MCF 10A (cell line): ENCODE data around the gene ITK. TPM values are rescaled to one million over a fixed set of nuclear protein-coding genes. Genes with fewer than 3 reads are reported as not detected.

Experiments
- BruUV-seq: library from RNA; stranded (reverse); fragments of 400-500 nt; replicated peaks from 2 replicates; lab custom pipeline; 2021; lab: Mats Ljungman, UMichigan
- CTCF ChIA-PET: fragments of 300-600 bp; sonication (Branson Sonifier 250); formaldehyde crosslinking; extraction: SDS; loops from one replicate; lab custom pipeline; 2021; ENCODE audit warnings: antibody characterized with exemption, inconsistent platforms; lab: Yijun Ruan, JAX
- POLR2A ChIA-PET: fragments of 300-600, 350-650 bp; sonication (Branson Sonifier 250); formaldehyde crosslinking; extraction: SDS; loops from one replicate; lab custom pipeline; 2020; ENCODE audit warnings: antibody characterized with exemption, inconsistent platforms; lab: Yijun Ruan, JAX
- DNase-seq: peaks from one replicate; pipeline ENCODE4 v3.0.0-alpha.2; 2018; ENCODE audit not compliant: unreplicated experiment
- H3K27ac Mint-ChIP-seq: one replicate; pipeline ENCODE4 v1.8.0; 2022; ENCODE audit warnings: mild to moderate bottlenecking, low read depth, mixed read lengths; ENCODE audit not compliant: unreplicated experiment
- H3K27me3 Mint-ChIP-seq: one replicate; pipeline ENCODE4 v1.8.0; 2022; ENCODE audit warnings: mixed read lengths; ENCODE audit not compliant: insufficient read depth, unreplicated experiment
- H3K36me3 Mint-ChIP-seq: one replicate; pipeline ENCODE4 v1.8.0; 2022; ENCODE audit warnings: mild to moderate bottlenecking, moderate library complexity, mixed read lengths; ENCODE audit not compliant: insufficient read depth, unreplicated experiment
- H3K4me1 Mint-ChIP-seq: one replicate; pipeline ENCODE4 v1.8.0; 2022; ENCODE audit warnings: mixed read lengths; ENCODE audit not compliant: insufficient read depth, unreplicated experiment
- H3K4me3 Mint-ChIP-seq: one replicate; pipeline ENCODE4 v1.8.0; 2022; ENCODE audit warnings: mild to moderate bottlenecking, moderate library complexity, mixed read lengths; ENCODE audit not compliant: unreplicated experiment
- H3K9me3 Mint-ChIP-seq: one replicate; pipeline ENCODE4 v1.8.0; 2022; ENCODE audit warnings: mixed read lengths; ENCODE audit not compliant: unreplicated experiment
- CTCF ChIP-seq: fragments of 200-600 bp; IDR thresholded peaks from one replicate; pipeline ENCODE4 v1.8.0; 2022; ENCODE audit warnings: antibody characterized with exemption, mild to moderate bottlenecking; ENCODE audit not compliant: unreplicated experiment
- intact Hi-C: fragments of 100-400 bp; cut with micrococcal nuclease; formaldehyde crosslinking; loops from 2 replicates; pipeline ENCODE4 v1.14.1; 2022
- total RNA-seq: library from RNA; stranded (reverse); gene quantifications from 2 replicates; pipeline ENCODE4 v1.2.3, GENCODE V29; 2022

The ITK gene
- total RNA-seq, 1 experiment from 2014 or later: not detected

DNA sequence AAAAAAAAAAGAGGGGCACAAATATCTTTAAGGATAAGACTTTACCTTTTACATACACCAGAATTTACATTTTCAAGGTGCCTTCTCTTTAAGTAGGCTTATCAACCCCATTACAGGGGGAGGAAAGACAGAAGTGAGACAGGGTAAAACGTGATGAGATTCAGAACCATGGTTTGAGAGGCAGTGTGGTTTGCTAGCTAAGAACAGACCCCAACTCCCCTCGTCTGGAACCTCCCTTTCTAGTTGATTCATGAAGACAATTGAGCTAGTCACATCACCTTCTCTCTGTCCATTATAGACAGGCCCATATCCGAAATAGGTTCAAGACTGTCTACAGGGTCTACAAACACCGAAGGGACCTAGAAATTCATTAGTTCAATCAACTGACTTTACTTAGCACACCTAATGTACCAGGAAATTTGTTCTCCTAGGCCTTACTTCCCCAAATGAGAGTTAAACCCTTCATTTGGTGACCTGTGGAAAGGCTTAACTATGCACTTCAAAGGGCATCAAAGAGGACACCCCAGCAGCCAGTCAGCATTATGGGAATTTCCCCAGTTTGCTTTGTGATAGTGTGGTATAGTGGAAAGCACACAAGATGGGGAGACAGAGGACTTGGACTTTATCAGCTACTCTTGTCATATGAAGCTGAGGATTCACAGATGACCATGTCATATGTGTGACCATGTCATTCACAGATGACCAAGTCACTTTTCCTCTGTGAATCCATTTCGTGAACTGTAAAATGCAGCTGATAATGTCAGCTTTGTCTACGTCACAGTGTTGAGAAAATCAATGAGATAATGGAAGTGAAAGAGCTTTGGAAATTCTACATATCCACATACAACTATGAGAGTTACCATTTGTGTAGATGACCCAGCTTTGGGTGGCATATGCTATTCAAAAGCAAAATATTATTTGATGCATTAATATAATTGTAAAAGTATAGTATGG lies 45.1 kb downstream of the ITK start:
- ChIA-PET CTCF (interaction anchor here (0.5 to 1.8 kb wide), 6 partner anchors 9 to 109 kb away, joined by 3 to 9 read pairs (median 4); no protein-coding TSS in a partner anchor), POLR2A (interaction anchor here (0.6 to 1.1 kb wide), 3 partner anchors 9 to 83 kb away, joined by 3 read pairs; partner anchors contain the start of gene MED7)
- intact Hi-C loops: no loop called here
- Mint-ChIP-seq H3K4me1 (no peaks in the 10 kb centered on the region), H3K27ac (no peak overlapping the region), H3K36me3 (no peaks in the 10 kb centered on the region), H3K4me3 (no peak overlapping the region), H3K9me3 (no peaks in the 10 kb centered on the region), H3K27me3 (no peaks in the 10 kb centered on the region)
- BruUV-seq: no TSS peak
- DNase-seq: no peak
- TF ChIP-seq CTCF: no peak

- Mint-ChIP-seq H3K27ac (no peak overlapping the region), H3K4me1 (no peaks in the 10 kb centered on the region), H3K27me3 (no peaks in the 10 kb centered on the region), H3K4me3 (no peak overlapping the region), H3K9me3 (no peaks in the 10 kb centered on the region), H3K36me3 (no peaks in the 10 kb centered on the region)
- DNase-seq: no peak
- POLR2A ChIA-PET: interaction anchor here (0.6 kb wide), 1 partner anchor 103 kb away, joined by 3 read pairs; no protein-coding TSS in a partner anchor
- intact Hi-C loops: no loop called here
- BruUV-seq: no TSS peak
- CTCF ChIA-PET: interaction anchor here (0.8 to 1.2 kb wide), 4 partner anchors 14 to 335 kb away, joined by 3 to 9 read pairs (median 6); no protein-coding TSS in a partner anchor
- no peak for TF ChIP-seq CTCF
Measured at GRCh38 chr5:157230610-157231009, 50.0 kb downstream of the ITK start.

- no peaks in the 10 kb centered on the region for H3K9me3 Mint-ChIP-seq
- H3K36me3 Mint-ChIP-seq: no peaks in the 10 kb centered on the region
- no TSS peak for BruUV-seq
- no peaks in the 10 kb centered on the region for H3K27me3 Mint-ChIP-seq
- H3K4me1 Mint-ChIP-seq: no peaks in the 10 kb centered on the region
- no peak overlapping the region for H3K27ac Mint-ChIP-seq
- TF ChIP-seq CTCF: no peak
- POLR2A ChIA-PET: interaction anchor here (1.1 kb wide), 1 partner anchor 15 kb away, joined by 4 read pairs; no protein-coding TSS in a partner anchor
- intact Hi-C loops: no loop called here
- H3K4me3 Mint-ChIP-seq: no peak overlapping the region
- CTCF ChIA-PET: interaction anchor here (1.0 kb wide), 1 partner anchor 82 kb away, joined by 7 read pairs; no protein-coding TSS in a partner anchor
- DNase-seq: no peak
Measured at GRCh38 chr5:157232706-157233105, 52.1 kb downstream of the ITK start.

DNA sequence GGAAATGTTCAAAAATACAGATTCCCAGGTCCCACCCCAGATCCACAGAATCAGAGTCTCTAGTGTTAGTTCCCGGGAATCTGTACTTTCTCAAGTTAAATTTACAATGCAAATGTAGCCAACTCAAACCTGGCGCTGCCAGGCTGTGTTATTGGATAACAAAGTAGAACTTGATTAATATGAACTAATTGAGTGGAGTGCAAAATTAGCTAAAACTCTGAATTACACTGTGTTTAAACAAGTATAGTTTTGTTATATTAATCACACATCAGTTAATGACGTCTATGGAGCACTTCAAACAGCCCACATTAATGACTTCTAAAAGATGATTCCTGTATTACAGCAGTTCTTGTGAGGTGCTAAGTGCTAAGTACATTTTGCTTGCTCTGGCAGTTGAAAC lies 52.9 kb downstream of the ITK start:
- Mint-ChIP-seq H3K4me3 (no peak overlapping the region), H3K36me3 (no peaks in the 10 kb centered on the region), H3K27me3 (no peaks in the 10 kb centered on the region), H3K4me1 (no peaks in the 10 kb centered on the region), H3K9me3 (no peaks in the 10 kb centered on the region), H3K27ac (no peak overlapping the region)
- no peak for TF ChIP-seq CTCF
- POLR2A ChIA-PET: no interaction called here
- no TSS peak for BruUV-seq
- CTCF ChIA-PET: interaction anchor here (0.6 to 1.6 kb wide), 3 partner anchors 9 to 20 kb away, joined by 3 to 5 read pairs (median 3); no protein-coding TSS in a partner anchor
- intact Hi-C loops: no loop called here
- no peak for DNase-seq
